ENCODE data around the gene LRRC63. TPM values are rescaled to one million over a fixed set of nuclear protein-coding genes. Genes with fewer than 3 reads are reported as not detected.

LRRC63 gene
- total RNA-seq, 1 donor from 2014 or later = 0.37 TPM

- TF ChIP-seq, protein P1, sequence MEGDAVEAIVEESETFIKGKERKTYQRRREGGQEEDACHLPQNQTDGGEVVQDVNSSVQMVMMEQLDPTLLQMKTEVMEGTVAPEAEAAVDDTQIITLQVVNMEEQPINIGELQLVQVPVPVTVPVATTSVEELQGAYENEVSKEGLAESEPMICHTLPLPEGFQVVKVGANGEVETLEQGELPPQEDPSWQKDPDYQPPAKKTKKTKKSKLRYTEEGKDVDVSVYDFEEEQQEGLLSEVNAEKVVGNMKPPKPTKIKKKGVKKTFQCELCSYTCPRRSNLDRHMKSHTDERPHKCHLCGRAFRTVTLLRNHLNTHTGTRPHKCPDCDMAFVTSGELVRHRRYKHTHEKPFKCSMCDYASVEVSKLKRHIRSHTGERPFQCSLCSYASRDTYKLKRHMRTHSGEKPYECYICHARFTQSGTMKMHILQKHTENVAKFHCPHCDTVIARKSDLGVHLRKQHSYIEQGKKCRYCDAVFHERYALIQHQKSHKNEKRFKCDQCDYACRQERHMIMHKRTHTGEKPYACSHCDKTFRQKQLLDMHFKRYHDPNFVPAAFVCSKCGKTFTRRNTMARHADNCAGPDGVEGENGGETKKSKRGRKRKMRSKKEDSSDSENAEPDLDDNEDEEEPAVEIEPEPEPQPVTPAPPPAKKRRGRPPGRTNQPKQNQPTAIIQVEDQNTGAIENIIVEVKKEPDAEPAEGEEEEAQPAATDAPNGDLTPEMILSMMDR (conservative IDR thresholded peaks at IDR 0.05) = peak; percentile 91
- peak; percentile 62 for DNase-seq (ENCODE audit: low read depth, low spot score)
- no peaks in the 10 kb centered on the region for H3K27me3 Mint-ChIP-seq (ENCODE audit: low read depth)
- H3K36me3 Mint-ChIP-seq (ENCODE audit: low read depth) = no peaks in the 10 kb centered on the region
- no peak overlapping the region for H3K4me3 Mint-ChIP-seq
- H3K27ac Mint-ChIP-seq (ENCODE audit: unreplicated experiment) = no peak overlapping the region
- H3K4me1 Mint-ChIP-seq = peaks cover 10% of the 10 kb centered on the region
- H3K9me3 Mint-ChIP-seq = peaks cover 7% of the 10 kb centered on the region
Observed at GRCh38 chr13:46321494-46322225, 109.9 kb downstream of the LRRC63 start.

DNA sequence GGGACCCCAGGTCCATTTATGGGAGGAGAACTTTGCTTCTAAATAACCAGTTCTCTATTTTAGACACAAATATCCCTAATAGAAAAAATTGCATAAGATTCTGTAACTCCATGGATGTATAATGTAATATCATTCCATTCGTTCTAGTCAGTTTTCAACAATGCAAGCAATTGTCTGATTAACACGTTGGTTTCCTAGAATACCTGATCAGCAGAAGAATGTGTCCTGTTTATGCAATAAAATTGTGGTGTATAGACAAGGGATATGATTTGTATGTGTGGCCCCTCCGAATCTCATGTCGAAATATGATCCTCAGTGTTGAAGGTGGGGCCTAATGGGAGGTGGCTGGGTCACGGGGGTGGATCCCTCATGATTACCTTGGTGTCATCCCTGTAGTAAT, 113.2 kb downstream of the LRRC63 start:
- Mint-ChIP-seq H3K27me3 (ENCODE audit: low read depth) (no peaks in the 10 kb centered on the region), H3K27ac (ENCODE audit: unreplicated experiment) (no peak overlapping the region), H3K4me1 (peaks cover 10% of the 10 kb centered on the region), H3K4me3 (no peak overlapping the region), H3K9me3 (peaks cover 3% of the 10 kb centered on the region), H3K36me3 (ENCODE audit: low read depth) (no peaks in the 10 kb centered on the region)
- TF ChIP-seq, protein P1 (conservative IDR thresholded peaks at IDR 0.05) = no peak
- no peak for DNase-seq (ENCODE audit: low read depth, low spot score)

Other genes with a start within 250 kb of the LRRC63 start
- 103 and 113 TPM in 2 replicates for gene ZC3H13, start 159.2 kb upstream of the LRRC63 start, total RNA-seq
- 0.43 and 0.44 TPM in 2 replicates for gene CPB2, start 106.9 kb upstream of the LRRC63 start, total RNA-seq
- 7.6 and 8.5 TPM in 2 replicates for gene LCP1, start 29.8 kb upstream of the LRRC63 start, total RNA-seq
- gene RUBCNL, start 175.3 kb downstream of the LRRC63 start, total RNA-seq = 29.7 and 36.4 TPM in 2 replicates

Measured in neural crest cell (in vitro differentiated cells).